Measurements from ENCODE around the gene CATSPER1. TPM values are rescaled to one million over a fixed set of nuclear protein-coding genes. Genes with fewer than 3 reads are reported as not detected.

Gene CATSPER1
- polyA plus RNA-seq, 1 of the 3 experiments (the other 2 are of a cell fraction), result 2.2 TPM

DNA sequence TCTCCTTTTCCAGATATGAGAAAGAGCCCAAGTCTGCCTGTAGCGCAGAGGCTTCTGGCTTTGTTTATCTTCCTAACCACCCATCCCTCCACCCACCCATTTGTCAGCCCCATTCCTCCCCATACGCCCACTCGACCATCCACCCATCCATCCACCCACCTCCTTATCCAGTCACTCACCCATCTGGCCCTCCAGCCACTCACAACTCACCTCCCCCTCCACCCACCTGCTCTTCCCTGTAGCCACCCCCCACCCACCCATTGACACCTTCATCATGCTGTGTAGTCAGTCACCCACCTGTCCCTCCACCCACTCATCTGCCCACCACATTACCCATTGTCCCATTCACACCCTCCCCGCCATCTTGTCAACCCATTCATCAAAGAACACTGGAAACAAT is 9.0 kb downstream of the CATSPER1 start:
- ChIA-PET CTCF (no interaction called here), POLR2A (no interaction called here)
- WGBS (ENCODE audit: low lambda C conversion rate), result 87% methylated on average over 4 of the region's 4 CpGs

DNA sequence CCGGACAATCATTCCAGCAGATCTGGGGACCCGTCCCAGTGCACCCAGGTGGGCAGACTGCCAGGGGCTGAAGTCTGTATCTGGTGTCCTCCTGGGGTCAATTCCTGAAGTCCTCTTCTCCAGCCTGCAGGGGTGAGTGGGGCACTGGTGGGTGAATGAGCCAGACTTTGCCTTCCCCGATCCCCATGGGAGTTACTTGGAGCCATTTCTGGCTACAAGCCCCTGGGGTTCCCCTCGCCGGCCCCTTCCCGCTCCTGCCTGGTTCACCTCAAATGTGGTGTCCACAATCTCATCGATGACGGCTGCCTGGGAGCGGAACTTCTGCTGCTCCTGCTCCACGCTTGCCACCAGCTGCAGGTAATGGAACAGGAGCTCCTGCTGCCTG is 9.5 kb downstream of the CATSPER1 start:
- Histone ChIP-seq H3K4me3 (ENCODE audit: low read depth in 2 of 2, low read length in 1 of 2) (no peak overlapping the region), H2AFZ (ENCODE audit: low read depth) (no peak overlapping the region), H4K20me1 (ENCODE audit: insufficient read depth) (no peaks in the 10 kb centered on the region), H3F3A (replicated peaks; ENCODE audit: insufficient read depth) (peaks cover 34% of the 10 kb centered on the region), H3K36me3 (replicated peaks in 1 of 2; ENCODE audit: control insufficient read depth in 1 of 2, insufficient read depth in 2 of 2, low read length in 1 of 2) (no peaks in the 10 kb centered on the region), H3K27me3 (ENCODE audit: insufficient read depth) (no peaks in the 10 kb centered on the region), H3K9me2 (no peaks in the 10 kb centered on the region), H3K9ac (no peak overlapping the region), H3K4me2 (peak overlapping the region; percentile 74), H3K4me1 (ENCODE audit: control insufficient read depth in 1 of 2, insufficient read depth in 2 of 2, low read depth in 1 of 2, low read length in 1 of 2) (peaks cover 12 to 38% of the 10 kb centered on the region in 2 experiments; a peak in 3 of 4 replicates), H3K79me2 (ENCODE audit: insufficient read depth) (peaks cover 38% of the 10 kb centered on the region; the same call in 1 of the 2 replicates), H3K9me3 (no peaks in the 10 kb centered on the region), H3K27ac (ENCODE audit: low read depth in 2 of 2, low read length in 1 of 2) (peak overlapping the region in 1 of 2 experiments; percentile 92; a peak in 2 of 4 replicates)
- no peak for DNase-seq
- CTCF ChIA-PET, result no interaction called here
- TF ChIP-seq JUND (IDR thresholded peaks at IDR 0.05) (no peak), RXRA (IDR thresholded peaks at IDR 0.05; ENCODE audit: borderline replicate concordance, low read depth) (no peak), CHD2 (IDR thresholded peaks at IDR 0.05; ENCODE audit: low read length, partially characterized antibody) (no peak), RCOR1 (IDR thresholded peaks at IDR 0.05; ENCODE audit: low read length) (no peak), FOSL2 (IDR thresholded peaks at IDR 0.05; ENCODE audit: borderline replicate concordance, low read depth) (no peak), EZH2phosphoT487 (IDR thresholded peaks at IDR 0.05; ENCODE audit: borderline replicate concordance, low read depth) (no peak), RAD21 (IDR thresholded peaks at IDR 0.05; ENCODE audit: low read length) (no peak), TEAD4 (IDR thresholded peaks at IDR 0.05; ENCODE audit: borderline replicate concordance, insufficient read depth) (no peak), GABPA (IDR thresholded peaks at IDR 0.05; ENCODE audit: low read depth) (no peak), SIN3A (IDR thresholded peaks at IDR 0.05; ENCODE audit: borderline replicate concordance, low read depth, low read length) (no peak)
- TF ChIP-seq, protein P1, sequence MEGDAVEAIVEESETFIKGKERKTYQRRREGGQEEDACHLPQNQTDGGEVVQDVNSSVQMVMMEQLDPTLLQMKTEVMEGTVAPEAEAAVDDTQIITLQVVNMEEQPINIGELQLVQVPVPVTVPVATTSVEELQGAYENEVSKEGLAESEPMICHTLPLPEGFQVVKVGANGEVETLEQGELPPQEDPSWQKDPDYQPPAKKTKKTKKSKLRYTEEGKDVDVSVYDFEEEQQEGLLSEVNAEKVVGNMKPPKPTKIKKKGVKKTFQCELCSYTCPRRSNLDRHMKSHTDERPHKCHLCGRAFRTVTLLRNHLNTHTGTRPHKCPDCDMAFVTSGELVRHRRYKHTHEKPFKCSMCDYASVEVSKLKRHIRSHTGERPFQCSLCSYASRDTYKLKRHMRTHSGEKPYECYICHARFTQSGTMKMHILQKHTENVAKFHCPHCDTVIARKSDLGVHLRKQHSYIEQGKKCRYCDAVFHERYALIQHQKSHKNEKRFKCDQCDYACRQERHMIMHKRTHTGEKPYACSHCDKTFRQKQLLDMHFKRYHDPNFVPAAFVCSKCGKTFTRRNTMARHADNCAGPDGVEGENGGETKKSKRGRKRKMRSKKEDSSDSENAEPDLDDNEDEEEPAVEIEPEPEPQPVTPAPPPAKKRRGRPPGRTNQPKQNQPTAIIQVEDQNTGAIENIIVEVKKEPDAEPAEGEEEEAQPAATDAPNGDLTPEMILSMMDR (IDR thresholded peaks at IDR 0.05), result no peak
- TF ChIP-seq, protein P2, sequence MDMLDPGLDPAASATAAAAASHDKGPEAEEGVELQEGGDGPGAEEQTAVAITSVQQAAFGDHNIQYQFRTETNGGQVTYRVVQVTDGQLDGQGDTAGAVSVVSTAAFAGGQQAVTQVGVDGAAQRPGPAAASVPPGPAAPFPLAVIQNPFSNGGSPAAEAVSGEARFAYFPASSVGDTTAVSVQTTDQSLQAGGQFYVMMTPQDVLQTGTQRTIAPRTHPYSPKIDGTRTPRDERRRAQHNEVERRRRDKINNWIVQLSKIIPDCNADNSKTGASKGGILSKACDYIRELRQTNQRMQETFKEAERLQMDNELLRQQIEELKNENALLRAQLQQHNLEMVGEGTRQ (IDR thresholded peaks at IDR 0.05; ENCODE audit: borderline replicate concordance, low read depth, low read length), result no peak
- TF ChIP-seq, protein P3, sequence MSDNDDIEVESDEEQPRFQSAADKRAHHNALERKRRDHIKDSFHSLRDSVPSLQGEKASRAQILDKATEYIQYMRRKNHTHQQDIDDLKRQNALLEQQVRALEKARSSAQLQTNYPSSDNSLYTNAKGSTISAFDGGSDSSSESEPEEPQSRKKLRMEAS (IDR thresholded peaks at IDR 0.05; ENCODE audit: low read depth), result no peak
- WGBS (ENCODE audit: low lambda C conversion rate), result 93% methylated on average over 7 of the region's 10 CpGs
- POLR2A ChIA-PET, result no interaction called here

More for the DNA sequence above, 9.0 kb downstream of the CATSPER1 start:
- Histone ChIP-seq H3K4me1 (ENCODE audit: control insufficient read depth in 1 of 2, insufficient read depth in 2 of 2, low read depth in 1 of 2, low read length in 1 of 2) (peaks cover 11 to 44% of the 10 kb centered on the region in 2 experiments; a peak in 3 of 4 replicates), H3K9me3 (no peaks in the 10 kb centered on the region), H3K9ac (no peak overlapping the region), H3F3A (replicated peaks; ENCODE audit: insufficient read depth) (peaks cover 34% of the 10 kb centered on the region), H3K36me3 (replicated peaks in 1 of 2; ENCODE audit: control insufficient read depth in 1 of 2, insufficient read depth in 2 of 2, low read length in 1 of 2) (no peaks in the 10 kb centered on the region), H3K27me3 (ENCODE audit: insufficient read depth) (no peaks in the 10 kb centered on the region), H4K20me1 (ENCODE audit: insufficient read depth) (no peaks in the 10 kb centered on the region), H3K9me2 (no peaks in the 10 kb centered on the region), H3K27ac (ENCODE audit: low read depth in 2 of 2, low read length in 1 of 2) (no peak overlapping the region), H3K4me2 (no peak overlapping the region), H3K4me3 (ENCODE audit: low read depth in 2 of 2, low read length in 1 of 2) (no peak overlapping the region), H2AFZ (ENCODE audit: low read depth) (no peak overlapping the region), H3K79me2 (ENCODE audit: insufficient read depth) (peaks cover 38% of the 10 kb centered on the region; the same call in 1 of the 2 replicates)
- TF ChIP-seq YY1 (IDR thresholded peaks at IDR 0.05; ENCODE audit: low read depth) (no peak), SMC3 (IDR thresholded peaks at IDR 0.05; ENCODE audit: low read depth, low read length) (no peak), MXI1 (IDR thresholded peaks at IDR 0.05; ENCODE audit: low read depth, low read length) (no peak), CHD2 (IDR thresholded peaks at IDR 0.05; ENCODE audit: low read length, partially characterized antibody) (no peak), GATA2 (CRISPR knock-in tag; IDR thresholded peaks at IDR 0.05) (no peak), SIN3A (IDR thresholded peaks at IDR 0.05; ENCODE audit: borderline replicate concordance, low read depth, low read length) (no peak), GABPA (IDR thresholded peaks at IDR 0.05; ENCODE audit: low read depth) (no peak), NFIC (IDR thresholded peaks at IDR 0.05; ENCODE audit: borderline replicate concordance) (no peak), RXRA (IDR thresholded peaks at IDR 0.05; ENCODE audit: borderline replicate concordance, low read depth) (no peak), TAF1 (IDR thresholded peaks at IDR 0.05; ENCODE audit: borderline replicate concordance, low read depth, low read length) (no peak), TEAD4 (IDR thresholded peaks at IDR 0.05; ENCODE audit: borderline replicate concordance, insufficient read depth) (no peak), EZH2phosphoT487 (IDR thresholded peaks at IDR 0.05; ENCODE audit: borderline replicate concordance, low read depth) (no peak)
- TF ChIP-seq, protein P4, sequence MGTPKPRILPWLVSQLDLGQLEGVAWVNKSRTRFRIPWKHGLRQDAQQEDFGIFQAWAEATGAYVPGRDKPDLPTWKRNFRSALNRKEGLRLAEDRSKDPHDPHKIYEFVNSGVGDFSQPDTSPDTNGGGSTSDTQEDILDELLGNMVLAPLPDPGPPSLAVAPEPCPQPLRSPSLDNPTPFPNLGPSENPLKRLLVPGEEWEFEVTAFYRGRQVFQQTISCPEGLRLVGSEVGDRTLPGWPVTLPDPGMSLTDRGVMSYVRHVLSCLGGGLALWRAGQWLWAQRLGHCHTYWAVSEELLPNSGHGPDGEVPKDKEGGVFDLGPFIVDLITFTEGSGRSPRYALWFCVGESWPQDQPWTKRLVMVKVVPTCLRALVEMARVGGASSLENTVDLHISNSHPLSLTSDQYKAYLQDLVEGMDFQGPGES (IDR thresholded peaks at IDR 0.05; ENCODE audit: low read depth, low read length), result no peak
- TF ChIP-seq, protein P2 (IDR thresholded peaks at IDR 0.05; ENCODE audit: borderline replicate concordance, low read depth, low read length), result no peak
- DNase-seq, result no peak

All from SK-N-SH (cell line).